ENCODE data around the gene RTN4RL2.

RTN4RL2 gene

DNA sequence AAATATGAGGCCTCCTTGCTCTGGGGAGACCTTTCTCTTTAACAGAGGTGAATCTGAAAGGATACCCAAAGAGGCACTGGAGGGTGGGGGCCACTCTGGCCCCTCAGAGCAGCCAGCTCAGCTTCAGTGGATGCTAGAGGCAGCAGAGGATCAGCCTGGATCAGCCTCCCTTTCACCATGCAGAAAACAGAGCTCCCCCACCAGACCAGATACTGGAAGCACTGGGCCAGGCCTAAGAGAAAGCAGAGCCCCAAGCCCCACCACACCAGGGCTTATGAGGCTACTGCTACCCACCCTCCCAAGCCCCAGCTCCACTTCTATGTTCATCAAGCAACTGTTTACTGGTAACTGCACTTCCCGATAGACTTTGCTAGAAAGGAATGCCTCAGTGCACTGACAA, 29.4 kb upstream of the RTN4RL2 start:
- DNase-seq (ENCODE audit: low read depth), result no peak
- no peak overlapping the region for H3K4me3 ChIP-seq (ENCODE audit: control insufficient read depth, low read depth, low read length)
- TF ChIP-seq, protein P1, sequence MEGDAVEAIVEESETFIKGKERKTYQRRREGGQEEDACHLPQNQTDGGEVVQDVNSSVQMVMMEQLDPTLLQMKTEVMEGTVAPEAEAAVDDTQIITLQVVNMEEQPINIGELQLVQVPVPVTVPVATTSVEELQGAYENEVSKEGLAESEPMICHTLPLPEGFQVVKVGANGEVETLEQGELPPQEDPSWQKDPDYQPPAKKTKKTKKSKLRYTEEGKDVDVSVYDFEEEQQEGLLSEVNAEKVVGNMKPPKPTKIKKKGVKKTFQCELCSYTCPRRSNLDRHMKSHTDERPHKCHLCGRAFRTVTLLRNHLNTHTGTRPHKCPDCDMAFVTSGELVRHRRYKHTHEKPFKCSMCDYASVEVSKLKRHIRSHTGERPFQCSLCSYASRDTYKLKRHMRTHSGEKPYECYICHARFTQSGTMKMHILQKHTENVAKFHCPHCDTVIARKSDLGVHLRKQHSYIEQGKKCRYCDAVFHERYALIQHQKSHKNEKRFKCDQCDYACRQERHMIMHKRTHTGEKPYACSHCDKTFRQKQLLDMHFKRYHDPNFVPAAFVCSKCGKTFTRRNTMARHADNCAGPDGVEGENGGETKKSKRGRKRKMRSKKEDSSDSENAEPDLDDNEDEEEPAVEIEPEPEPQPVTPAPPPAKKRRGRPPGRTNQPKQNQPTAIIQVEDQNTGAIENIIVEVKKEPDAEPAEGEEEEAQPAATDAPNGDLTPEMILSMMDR (conservative IDR thresholded peaks at IDR 0.05; ENCODE audit: control insufficient read depth, insufficient read depth, low read depth, low read length), result no peak

DNA sequence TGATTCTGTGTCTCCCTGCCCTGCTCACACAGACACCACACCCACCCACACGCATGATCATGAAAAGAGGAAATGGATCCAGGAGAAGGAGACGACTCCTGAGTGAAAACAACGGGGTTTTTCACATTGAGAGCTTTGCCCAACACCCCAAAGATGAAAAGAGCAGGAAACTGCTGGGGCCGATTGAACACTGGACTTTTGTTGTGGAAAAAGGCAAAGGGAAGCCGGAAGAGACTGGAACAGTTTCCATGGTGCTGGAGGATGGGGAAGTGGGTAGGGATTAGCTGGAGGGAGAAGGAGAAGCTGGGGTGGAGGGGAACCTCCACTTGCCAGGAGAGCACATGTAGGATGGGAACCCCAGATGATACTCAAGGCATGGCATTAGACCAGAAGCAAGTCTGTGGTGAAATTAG, 28.2 kb upstream of the RTN4RL2 start:
- H3K4me3 ChIP-seq (ENCODE audit: control insufficient read depth, low read depth, low read length), result no peak overlapping the region
- no peak for DNase-seq (ENCODE audit: low read depth)

DNA sequence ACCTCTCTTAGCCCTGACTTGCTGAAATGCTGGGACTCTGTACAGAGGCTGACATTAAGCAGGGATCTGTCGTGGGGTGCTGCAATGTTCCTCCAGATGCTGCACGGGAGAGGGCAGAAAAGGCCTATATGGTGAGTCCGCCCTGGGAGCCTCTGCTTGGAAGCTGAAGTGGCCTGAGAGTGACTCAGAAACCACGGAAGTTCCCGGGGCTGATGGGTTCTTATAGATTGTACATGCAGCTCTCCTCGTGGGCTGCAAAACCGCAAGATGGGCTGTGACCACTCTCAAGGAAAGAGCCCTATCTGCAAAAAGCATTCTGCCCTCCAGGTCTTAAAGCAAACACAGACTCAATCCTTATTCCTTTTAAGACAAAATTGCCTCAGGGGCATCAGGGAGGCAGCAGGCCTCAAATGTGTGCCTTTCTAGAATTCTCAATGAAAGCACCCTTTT, 27.6 kb upstream of the RTN4RL2 start:
- DNase-seq (ENCODE audit: low read depth), result peak; percentile 93
- H3K4me3 ChIP-seq (ENCODE audit: control insufficient read depth, low read depth, low read length), result no peak overlapping the region
- TF ChIP-seq, protein P1 (conservative IDR thresholded peaks at IDR 0.05; ENCODE audit: control insufficient read depth, insufficient read depth, low read depth, low read length), result no peak

More for the DNA sequence above, 28.2 kb upstream of the RTN4RL2 start:
- TF ChIP-seq, protein P1 (conservative IDR thresholded peaks at IDR 0.05; ENCODE audit: control insufficient read depth, insufficient read depth, low read depth, low read length), result no peak

DNA sequence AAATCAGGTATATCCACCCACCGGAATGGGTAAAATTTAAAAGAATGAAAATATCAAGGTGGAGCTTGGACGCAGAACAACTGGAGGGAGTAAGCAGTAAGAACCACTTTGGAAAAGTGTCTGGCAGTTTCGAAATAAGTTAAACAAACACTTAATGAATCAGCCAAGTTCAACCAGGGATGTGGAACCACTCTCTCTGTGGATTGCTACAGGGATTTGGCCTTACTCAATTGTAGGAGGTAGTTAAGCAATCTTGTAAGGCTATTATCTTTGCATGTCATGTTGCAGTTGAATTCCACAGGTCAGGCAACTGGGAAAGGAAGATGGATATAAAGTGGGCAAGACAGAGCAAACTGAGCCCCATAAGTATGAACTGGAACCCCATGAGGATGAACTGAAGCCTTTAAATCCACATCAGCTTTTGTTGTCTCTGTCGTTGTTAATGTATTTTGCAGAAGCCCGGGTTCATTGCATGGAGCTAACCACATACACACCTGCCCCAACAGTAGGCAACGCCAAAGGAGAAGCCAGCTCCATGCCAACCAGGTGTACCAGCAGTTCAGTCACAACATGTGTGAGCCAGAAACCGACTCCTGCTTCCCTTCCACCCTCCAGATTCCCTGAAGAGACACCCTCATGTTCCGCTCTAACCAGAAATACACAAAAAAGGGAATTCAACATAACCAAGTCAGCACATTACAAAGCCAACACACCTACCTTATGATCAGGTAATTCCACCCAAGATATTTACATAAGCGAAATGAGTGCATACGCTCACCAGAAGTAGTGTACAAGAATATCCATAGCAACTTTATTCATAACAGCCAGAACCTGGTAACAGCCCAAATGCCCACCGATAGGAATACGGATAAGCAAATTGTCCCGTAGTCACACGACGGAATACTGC, 25.4 kb upstream of the RTN4RL2 start:
- TF ChIP-seq, protein P1 (conservative IDR thresholded peaks at IDR 0.05; ENCODE audit: control insufficient read depth, insufficient read depth, low read depth, low read length), result no peak
- H3K4me3 ChIP-seq (ENCODE audit: control insufficient read depth, low read depth, low read length), result no peak overlapping the region
- DNase-seq (ENCODE audit: low read depth), result peak; percentile 97

DNA sequence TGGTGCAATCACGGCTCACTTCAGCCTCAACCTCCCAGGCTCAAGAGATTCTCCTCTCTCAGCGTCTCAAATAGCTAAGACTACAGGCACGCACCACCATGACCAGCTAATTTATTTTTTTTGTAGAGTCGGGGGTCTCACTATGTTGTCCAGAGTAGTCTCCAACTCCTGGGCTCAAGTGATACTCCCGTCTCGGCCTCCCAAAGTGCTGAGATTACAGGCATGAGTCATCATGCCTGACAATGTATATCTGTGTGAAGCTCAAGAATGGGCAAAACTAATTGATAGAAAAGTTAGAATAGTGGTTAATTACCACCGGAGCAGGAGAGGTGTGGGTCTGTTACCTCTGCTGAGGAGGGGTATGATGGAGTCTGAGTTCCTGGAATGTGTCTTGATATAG, 24.3 kb upstream of the RTN4RL2 start:
- no peak overlapping the region for H3K4me3 ChIP-seq (ENCODE audit: control insufficient read depth, low read depth, low read length)
- DNase-seq (ENCODE audit: low read depth), result no peak
- TF ChIP-seq, protein P1 (conservative IDR thresholded peaks at IDR 0.05; ENCODE audit: control insufficient read depth, insufficient read depth, low read depth, low read length), result no peak

DNA sequence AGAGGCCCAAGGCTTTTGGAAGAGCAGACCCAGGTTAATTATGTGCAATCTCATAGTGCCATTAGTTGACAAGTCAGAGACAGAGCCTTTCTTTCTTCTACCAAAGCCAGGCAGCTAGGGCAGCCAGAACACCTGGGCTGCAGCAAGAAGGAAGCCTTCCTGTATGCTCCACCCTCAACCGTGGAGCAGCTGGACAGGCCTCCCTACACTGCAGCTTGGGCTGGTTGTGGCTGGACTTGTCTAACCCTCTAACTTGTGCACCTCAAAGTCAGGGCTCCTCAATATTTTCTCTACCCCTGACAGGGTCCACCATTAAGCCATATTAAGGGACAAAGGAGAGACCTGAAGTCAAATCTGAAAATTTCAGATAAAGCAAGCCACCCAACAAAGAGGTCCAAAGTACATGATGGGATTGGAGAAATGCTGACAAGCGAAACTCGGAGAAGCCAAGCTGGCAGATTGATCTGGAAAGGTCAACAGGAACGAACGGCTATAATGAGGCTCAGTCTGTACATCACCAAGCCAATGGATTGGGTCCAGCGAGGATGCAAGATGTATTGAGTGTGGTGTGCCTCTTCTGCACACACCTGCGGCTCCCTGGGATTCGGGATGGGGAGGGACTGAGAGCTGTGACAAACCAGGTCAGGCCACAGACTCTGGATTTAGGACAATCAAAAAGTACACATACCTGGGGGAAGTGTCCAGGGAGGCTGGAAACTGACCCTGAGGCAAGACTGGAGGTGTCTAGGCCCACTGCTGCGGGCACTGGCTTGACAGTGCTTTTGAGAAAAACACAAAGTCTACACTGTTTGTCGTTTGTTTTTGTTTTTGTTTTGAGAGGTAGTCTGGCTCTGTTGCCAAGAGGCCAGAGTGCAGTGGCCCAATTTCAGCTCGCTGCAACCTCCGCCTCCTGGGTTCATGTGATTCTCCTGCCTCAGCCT, 21.7 kb upstream of the RTN4RL2 start:
- H3K4me3 ChIP-seq (ENCODE audit: control insufficient read depth, low read depth, low read length), result no peak overlapping the region
- DNase-seq (ENCODE audit: low read depth), result no peak
- TF ChIP-seq, protein P1 (conservative IDR thresholded peaks at IDR 0.05; ENCODE audit: control insufficient read depth, insufficient read depth, low read depth, low read length), result no peak

All from fibroblast of mammary gland (primary cell).